ENCODE data around the gene ZNHIT3. TPM values are rescaled to one million over a fixed set of nuclear protein-coding genes. Genes with fewer than 3 reads are reported as not detected.

ZNHIT3 gene
- total RNA-seq, 2 experiments from 2014 or later, result 34.3 to 45.8 TPM

DNA sequence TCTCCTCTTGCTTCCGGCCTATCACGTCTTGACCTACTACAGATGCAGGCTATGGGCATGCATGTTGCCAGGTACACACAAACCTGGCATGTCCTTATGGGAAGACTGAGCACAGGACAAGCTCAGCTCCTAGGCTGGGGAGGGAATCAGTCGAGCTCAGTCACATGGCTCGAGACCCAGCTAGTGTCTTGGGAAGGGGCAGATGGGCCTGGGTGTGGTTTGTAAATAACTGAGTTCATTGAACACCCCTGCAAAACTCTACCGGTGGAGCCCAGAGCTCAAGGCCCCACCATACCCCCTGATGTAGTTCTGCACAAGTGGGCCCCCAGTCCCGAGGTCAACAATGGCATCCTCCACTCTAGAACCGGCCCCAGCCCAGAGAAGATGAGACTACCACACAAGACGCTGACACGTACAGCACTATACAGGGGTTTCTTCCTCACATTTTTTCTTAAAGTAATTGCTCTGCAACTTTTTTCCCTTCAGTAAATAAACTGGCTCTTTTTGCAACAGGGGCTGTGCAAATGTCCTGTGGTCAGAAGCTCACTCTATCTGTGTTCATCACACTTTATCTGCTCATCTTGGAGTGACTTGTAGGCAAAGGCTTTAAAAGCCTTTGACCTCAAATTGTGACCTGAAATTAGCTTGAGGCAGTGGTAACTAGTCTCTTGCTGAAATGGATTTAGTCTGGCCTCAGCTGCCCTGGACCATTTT, 22.9 kb downstream of the ZNHIT3 start:
- no peak overlapping the region for H3K4me3 Mint-ChIP-seq
- H3K4me1 Mint-ChIP-seq, result no peaks in the 10 kb centered on the region
- CTCF ChIA-PET, result no interaction called here
- DNase-seq (no peak), ATAC-seq (no peak)
- no peak overlapping the region for H3K27ac Mint-ChIP-seq
- H3K9me3 Mint-ChIP-seq (ENCODE audit: low read depth), result no peaks in the 10 kb centered on the region
- H3K27me3 Mint-ChIP-seq, result no peaks in the 10 kb centered on the region
- peaks cover 15% of the 10 kb centered on the region for H3K36me3 Mint-ChIP-seq

DNA sequence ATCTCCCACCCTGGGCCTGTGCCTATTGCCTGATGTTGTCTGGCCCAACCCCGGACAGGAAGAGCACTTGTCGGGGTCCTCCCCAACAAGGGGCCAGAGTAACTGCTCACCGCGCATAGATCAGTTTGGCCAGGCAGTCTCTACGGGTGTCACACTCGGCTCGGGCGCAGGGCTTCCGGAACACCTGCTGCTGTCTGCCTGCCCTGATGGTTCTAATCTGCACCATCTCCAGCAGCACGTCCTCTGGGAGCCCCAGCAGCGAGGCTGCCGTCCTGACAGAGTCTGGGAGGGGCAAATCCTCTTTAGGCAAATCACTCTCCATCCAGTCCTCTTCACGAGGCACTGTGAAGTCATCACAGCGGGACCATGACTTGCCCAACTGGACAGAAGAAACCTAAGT, 24.2 kb downstream of the ZNHIT3 start:
- peaks cover 16% of the 10 kb centered on the region for H3K36me3 Mint-ChIP-seq
- no peaks in the 10 kb centered on the region for H3K4me1 Mint-ChIP-seq
- no peak overlapping the region for H3K4me3 Mint-ChIP-seq
- DNase-seq (no peak), ATAC-seq (no peak)
- no peaks in the 10 kb centered on the region for H3K9me3 Mint-ChIP-seq (ENCODE audit: low read depth)
- H3K27me3 Mint-ChIP-seq, result no peaks in the 10 kb centered on the region
- H3K27ac Mint-ChIP-seq, result no peak overlapping the region
- CTCF ChIA-PET, result no interaction called here

DNA sequence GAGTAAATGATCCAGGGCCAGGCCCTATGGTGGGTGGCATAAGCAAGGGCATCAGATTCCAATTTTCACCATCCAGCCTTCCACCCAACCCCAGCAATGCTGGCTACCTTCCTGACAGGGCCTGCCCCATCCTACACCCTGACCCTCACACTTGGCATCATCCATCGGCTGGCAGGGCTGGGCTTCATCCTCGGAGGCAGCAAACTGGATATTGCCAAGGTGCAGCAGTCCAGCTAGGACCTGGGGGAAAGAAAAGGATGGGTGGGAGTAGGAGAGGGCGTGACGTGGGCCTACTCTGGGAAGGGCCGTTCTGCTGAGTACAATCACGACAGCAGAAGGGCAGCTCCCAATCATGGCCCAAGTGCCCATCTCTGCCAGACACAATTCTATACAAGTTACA, 24.7 kb downstream of the ZNHIT3 start:
- Mint-ChIP-seq H3K27ac (no peak overlapping the region), H3K4me3 (no peak overlapping the region), H3K9me3 (ENCODE audit: low read depth) (no peaks in the 10 kb centered on the region), H3K4me1 (no peaks in the 10 kb centered on the region), H3K27me3 (no peaks in the 10 kb centered on the region), H3K36me3 (peaks cover 13% of the 10 kb centered on the region)
- CTCF ChIA-PET, result no interaction called here
- ATAC-seq (no peak), DNase-seq (no peak)

DNA sequence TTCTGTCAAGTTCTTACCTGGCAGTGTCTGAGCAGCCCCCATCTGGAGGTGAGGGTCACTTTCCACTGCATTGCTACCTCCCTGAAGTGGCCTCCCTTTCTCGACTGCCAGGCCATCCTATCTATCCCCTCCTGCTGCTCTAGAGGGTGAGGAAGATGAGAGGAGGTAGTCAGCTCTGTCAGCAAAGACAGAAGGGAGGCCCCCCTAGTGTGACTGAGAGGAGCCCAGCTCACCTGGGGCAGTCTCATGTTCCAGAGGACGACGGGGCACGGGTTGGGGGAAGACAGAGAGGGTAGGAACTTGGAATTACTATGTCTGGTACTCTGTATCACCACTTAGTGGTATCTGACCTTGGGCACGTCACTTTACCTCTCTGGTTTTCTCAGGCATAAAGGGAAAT, 26.2 kb downstream of the ZNHIT3 start:
- peak; percentile 23 for ATAC-seq
- CTCF ChIA-PET, result no interaction called here

DNA sequence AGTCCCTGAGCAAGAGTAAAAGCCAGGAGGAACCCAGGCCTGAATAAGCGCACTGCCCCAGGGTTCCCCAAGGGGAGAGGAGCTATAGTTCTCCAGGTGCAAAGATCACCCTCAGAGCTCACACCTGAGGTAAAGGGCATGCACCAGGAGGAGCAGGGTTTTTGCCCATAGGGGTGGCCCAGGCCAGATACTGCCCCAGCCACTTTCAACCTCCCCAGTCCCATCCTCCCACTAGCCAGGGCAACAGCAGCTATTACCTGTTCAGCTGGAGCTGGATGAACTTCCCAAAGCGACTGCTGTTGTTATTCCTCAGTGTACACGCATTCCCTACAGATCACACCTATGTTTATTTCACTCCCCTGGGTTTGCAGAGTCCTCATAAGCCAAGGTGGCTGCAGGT, 28.4 kb downstream of the ZNHIT3 start:
- Mint-ChIP-seq H3K27ac (no peak overlapping the region), H3K4me1 (peaks cover 1% of the 10 kb centered on the region), H3K9me3 (ENCODE audit: low read depth) (no peaks in the 10 kb centered on the region), H3K4me3 (no peak overlapping the region), H3K36me3 (peaks cover 19% of the 10 kb centered on the region), H3K27me3 (no peaks in the 10 kb centered on the region)
- no peak for DNase-seq
- CTCF ChIA-PET, result no interaction called here
- no peak for ATAC-seq

More for the DNA sequence above, 26.2 kb downstream of the ZNHIT3 start:
- Mint-ChIP-seq H3K4me1 (no peaks in the 10 kb centered on the region), H3K36me3 (peaks cover 12% of the 10 kb centered on the region), H3K9me3 (ENCODE audit: low read depth) (no peaks in the 10 kb centered on the region), H3K4me3 (no peak overlapping the region), H3K27me3 (no peaks in the 10 kb centered on the region), H3K27ac (no peak overlapping the region)
- DNase-seq, result no peak

DNA sequence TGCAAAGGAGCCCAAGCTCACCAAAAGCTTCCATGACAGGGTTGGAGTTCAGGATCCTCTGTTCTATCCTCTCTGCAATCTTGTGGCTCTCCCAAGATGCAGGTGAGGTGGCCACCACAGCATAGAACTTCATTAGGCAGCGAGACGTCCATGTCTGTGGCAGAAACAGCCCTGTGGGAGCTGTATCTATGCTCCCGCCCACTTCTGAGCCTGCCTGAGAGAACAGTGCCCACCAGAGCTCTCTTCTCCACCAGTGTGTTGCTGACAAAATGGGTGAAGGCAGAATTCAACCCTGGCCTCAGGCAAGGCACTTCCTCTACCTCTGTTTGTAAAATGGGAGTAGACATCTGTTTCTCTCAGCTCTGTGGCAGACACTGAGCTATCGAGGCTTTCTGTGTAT, 29.4 kb downstream of the ZNHIT3 start:
- Mint-ChIP-seq H3K4me3 (no peak overlapping the region), H3K4me1 (peaks cover 1% of the 10 kb centered on the region), H3K27ac (no peak overlapping the region), H3K27me3 (no peaks in the 10 kb centered on the region), H3K36me3 (peaks cover 26% of the 10 kb centered on the region), H3K9me3 (ENCODE audit: low read depth) (no peaks in the 10 kb centered on the region)
- no peak for DNase-seq
- no peak for ATAC-seq
- CTCF ChIA-PET, result interaction anchor here (1.0 to 1.3 kb wide), 2 partner anchors 32 to 367 kb away, joined by 3 to 4 read pairs; no protein-coding TSS in a partner anchor

DNA sequence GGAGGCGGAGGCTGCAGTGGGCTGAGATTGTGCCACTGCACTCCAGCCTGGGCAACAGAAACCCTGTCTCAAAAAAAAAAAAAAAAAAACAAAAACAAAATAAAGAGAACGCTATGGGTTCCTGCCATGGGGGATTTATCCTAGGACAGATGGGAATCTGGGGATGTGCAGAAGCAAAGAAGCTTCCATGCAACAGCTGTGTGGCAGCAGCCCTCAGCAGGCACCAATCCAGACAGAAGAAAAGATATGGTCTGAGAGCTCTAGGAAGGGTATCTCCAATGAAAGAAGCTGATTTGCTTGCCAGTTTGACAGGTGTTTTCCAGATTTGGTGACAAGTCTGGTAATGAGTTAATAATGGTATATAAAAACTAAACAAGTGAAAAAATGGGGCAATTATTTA, 36.6 kb downstream of the ZNHIT3 start:
- no peaks in the 10 kb centered on the region for H3K9me3 Mint-ChIP-seq (ENCODE audit: low read depth)
- ATAC-seq, result no peak
- no peak overlapping the region for H3K4me3 Mint-ChIP-seq
- H3K27me3 Mint-ChIP-seq, result no peaks in the 10 kb centered on the region
- no peak overlapping the region for H3K27ac Mint-ChIP-seq
- CTCF ChIA-PET, result interaction anchor here (0.6 to 1.9 kb wide), 3 partner anchors 9 to 374 kb away, joined by 3 to 9 read pairs (median 3); partner anchors contain the start of genes MYO19 and PIGW
- H3K4me1 Mint-ChIP-seq, result peaks cover 19% of the 10 kb centered on the region
- peaks cover 58% of the 10 kb centered on the region for H3K36me3 Mint-ChIP-seq
- no peak for DNase-seq

DNA sequence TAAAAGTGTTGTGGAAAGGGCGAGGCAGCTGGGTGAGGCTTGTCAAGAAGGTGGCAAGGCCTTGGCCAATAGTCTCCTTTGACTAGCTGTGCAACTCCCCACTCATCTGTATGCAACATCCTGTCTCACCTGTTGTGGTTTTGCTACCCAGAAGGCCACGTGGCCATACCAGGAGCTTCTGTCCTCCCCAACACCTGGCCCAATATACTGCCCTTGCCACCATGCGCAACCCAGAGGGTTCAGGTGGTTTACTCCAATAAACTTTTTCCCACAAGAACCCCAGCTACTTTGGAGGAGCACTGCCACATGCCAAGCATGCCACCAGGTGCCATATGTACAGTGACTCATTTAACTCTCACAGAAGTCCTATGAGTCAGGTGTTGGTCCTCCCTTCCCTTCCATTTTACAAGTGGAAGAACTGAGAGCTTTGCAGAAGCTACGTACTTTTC, 38.0 kb downstream of the ZNHIT3 start:
- DNase-seq, result no peak
- peaks cover 54% of the 10 kb centered on the region for H3K36me3 Mint-ChIP-seq
- H3K27ac Mint-ChIP-seq, result peak overlapping the region; percentile 62
- ATAC-seq, result no peak
- H3K9me3 Mint-ChIP-seq (ENCODE audit: low read depth), result no peaks in the 10 kb centered on the region
- CTCF ChIA-PET, result interaction anchor here (1.9 kb wide), 1 partner anchor 10 kb away, joined by 9 read pairs; the partner anchor contains the start of genes MYO19 and PIGW
- H3K4me3 Mint-ChIP-seq, result no peak overlapping the region
- H3K27me3 Mint-ChIP-seq, result no peaks in the 10 kb centered on the region
- H3K4me1 Mint-ChIP-seq, result peaks cover 21% of the 10 kb centered on the region

DNA sequence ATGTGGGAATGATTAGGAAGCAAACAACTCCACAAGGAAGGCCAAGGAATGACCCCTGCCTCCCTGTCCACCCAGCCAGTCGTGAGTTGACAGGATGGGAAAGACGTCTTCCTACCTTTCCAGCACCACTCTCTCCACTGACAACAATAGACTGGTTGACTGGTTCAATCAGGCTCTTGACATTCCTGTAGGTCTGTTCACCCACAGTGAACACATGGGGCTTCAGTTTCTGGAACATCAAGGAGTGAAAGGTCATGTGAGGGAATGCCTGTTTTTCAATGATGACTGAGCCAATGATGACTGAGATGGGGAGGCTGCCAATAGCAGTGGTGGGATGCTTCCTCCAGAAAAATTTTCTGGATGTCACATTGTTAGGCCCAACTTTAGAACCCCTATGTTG, 38.6 kb downstream of the ZNHIT3 start:
- Mint-ChIP-seq H3K27ac (no peak overlapping the region), H3K9me3 (ENCODE audit: low read depth) (no peaks in the 10 kb centered on the region), H3K4me1 (peaks cover 21% of the 10 kb centered on the region), H3K27me3 (no peaks in the 10 kb centered on the region), H3K36me3 (peaks cover 57% of the 10 kb centered on the region), H3K4me3 (no peak overlapping the region)
- peak; percentile 31 for DNase-seq
- CTCF ChIA-PET, result no interaction called here
- no peak for ATAC-seq

DNA sequence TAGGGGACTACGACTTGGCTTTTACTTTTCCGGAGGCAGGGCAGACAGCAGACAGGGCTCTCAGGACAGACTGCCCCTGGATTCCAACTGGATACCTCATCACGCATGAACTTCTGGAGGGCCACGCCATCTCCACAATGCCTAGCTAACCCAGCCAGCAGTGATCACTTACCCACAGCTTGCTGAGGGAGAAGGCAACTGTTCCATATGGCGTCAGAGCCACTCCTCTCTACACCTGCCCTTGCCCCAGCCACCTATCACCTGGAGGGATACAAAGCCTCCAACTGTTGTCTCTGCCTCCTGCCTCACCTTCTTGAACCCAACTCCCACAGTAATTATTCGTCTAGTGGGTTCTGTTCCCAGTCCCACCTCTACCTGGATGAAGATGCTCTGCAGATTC, 39.4 kb downstream of the ZNHIT3 start:
- no peaks in the 10 kb centered on the region for H3K27me3 Mint-ChIP-seq
- H3K4me3 Mint-ChIP-seq, result no peak overlapping the region
- CTCF ChIA-PET, result no interaction called here
- H3K36me3 Mint-ChIP-seq, result peaks cover 51% of the 10 kb centered on the region
- DNase-seq, result peak; percentile 31
- H3K4me1 Mint-ChIP-seq, result peaks cover 21% of the 10 kb centered on the region
- no peaks in the 10 kb centered on the region for H3K9me3 Mint-ChIP-seq (ENCODE audit: low read depth)
- H3K27ac Mint-ChIP-seq, result no peak overlapping the region
- ATAC-seq, result no peak

DNA sequence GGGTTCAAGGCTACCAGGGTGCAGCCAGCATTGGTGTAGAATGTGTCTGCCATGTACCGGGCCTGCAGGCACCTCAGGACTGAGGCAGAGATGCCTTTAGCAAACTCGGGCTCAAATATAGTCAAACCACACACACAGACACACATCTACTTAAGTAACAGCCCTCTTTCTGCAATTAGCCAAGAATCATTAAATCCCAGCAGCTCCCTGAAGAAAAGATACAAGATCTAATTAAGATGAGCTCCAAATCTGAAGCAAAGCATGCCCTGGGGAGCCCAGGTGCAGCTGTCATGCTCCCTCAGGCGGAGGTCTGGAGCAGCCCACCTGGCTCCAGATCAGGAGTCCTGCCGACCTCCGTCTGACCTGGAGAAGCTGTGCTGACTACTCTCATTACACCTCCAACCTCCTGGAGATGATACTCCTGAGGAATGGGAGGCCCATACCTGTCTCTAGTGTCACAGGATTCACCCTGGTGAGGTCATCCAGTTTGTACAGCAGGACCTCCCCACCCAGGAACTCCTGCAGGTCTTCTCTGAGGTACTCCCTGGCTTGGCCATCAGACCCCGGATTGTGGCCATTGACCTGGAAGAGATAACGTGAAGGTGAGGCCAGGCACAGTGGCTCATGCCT, 41.3 kb downstream of the ZNHIT3 start:
- CTCF ChIA-PET, result no interaction called here
- H3K9me3 Mint-ChIP-seq (ENCODE audit: low read depth), result no peaks in the 10 kb centered on the region
- peaks cover 29% of the 10 kb centered on the region for H3K4me1 Mint-ChIP-seq
- DNase-seq (no peak), ATAC-seq (no peak)
- no peaks in the 10 kb centered on the region for H3K27me3 Mint-ChIP-seq
- peaks cover 53% of the 10 kb centered on the region for H3K36me3 Mint-ChIP-seq
- no peak overlapping the region for H3K4me3 Mint-ChIP-seq
- no peak overlapping the region for H3K27ac Mint-ChIP-seq

DNA sequence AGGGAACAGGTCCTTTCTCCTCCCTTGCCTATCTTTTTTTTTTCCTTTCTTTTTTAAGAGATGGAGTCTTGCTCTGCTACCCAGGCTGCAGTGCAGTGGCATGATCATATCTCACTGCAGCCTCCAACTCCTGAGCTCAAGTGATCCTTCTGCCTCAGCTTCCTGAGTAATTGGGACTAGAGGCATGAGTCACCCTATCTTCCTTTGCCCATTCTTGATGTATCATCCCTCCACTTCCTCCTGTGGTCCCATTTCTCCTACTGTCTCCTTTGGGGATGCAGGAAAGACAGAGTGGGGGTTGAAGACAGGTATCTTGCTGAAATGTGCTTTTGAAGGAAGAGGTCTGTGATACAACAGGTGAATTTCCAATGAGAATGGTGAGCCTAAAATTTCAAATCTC, 42.6 kb downstream of the ZNHIT3 start:
- Mint-ChIP-seq H3K4me3 (no peak overlapping the region), H3K9me3 (ENCODE audit: low read depth) (no peaks in the 10 kb centered on the region), H3K27me3 (no peaks in the 10 kb centered on the region), H3K36me3 (peaks cover 55% of the 10 kb centered on the region), H3K27ac (peak overlapping the region; percentile 42), H3K4me1 (peaks cover 40% of the 10 kb centered on the region)
- DNase-seq (no peak), ATAC-seq (no peak)
- CTCF ChIA-PET, result no interaction called here

DNA sequence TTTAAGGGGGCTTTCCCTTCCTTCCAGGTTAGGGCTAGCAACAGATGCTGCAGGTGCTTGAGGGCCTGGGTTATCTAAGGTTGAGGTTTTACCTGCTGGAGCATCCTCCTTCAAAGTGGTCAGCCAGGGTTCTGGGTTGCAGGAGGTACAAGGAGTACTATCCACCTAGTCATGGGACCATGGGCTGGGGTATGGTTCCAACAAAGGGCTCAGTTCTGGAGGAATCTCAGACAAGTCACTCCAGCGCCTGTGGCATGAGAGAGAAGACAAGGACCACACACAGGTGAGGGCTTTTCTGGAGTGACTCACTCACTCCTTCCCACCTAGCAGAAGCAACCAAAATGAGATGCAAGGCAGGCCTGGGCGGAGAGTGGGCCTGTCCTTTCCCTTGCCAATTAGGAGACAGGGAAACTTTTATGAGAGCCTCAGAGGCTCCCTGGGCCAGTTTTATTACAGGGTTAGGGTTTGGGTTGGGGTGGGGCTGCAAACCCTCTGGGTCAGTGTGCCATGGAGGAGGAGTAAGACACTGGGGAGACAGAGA, 46.0 kb downstream of the ZNHIT3 start:
- Mint-ChIP-seq H3K27ac (peak overlapping the region; percentile 5), H3K4me1 (peaks cover 42% of the 10 kb centered on the region), H3K9me3 (ENCODE audit: low read depth) (no peaks in the 10 kb centered on the region), H3K27me3 (no peaks in the 10 kb centered on the region), H3K36me3 (peaks cover 40% of the 10 kb centered on the region), H3K4me3 (no peak overlapping the region)
- no peak for DNase-seq
- CTCF ChIA-PET, result no interaction called here
- ATAC-seq, result no peak

Data from activated CD8-positive, alpha-beta memory T cell treated with anti-CD3 and anti-CD28 coated beads, Interleukin-2, amount 10 ng/mL, durations not matched to agents 7 days and 5 days (primary cell).